Measurements from ENCODE around the gene RRAGD. TPM values are rescaled to one million over a fixed set of nuclear protein-coding genes. Genes with fewer than 3 reads are reported as not detected.

Gene RRAGD
- total RNA-seq, 4 donors from 2014 or later: 0.53 to 5.0 (median 2.9) TPM

DNA sequence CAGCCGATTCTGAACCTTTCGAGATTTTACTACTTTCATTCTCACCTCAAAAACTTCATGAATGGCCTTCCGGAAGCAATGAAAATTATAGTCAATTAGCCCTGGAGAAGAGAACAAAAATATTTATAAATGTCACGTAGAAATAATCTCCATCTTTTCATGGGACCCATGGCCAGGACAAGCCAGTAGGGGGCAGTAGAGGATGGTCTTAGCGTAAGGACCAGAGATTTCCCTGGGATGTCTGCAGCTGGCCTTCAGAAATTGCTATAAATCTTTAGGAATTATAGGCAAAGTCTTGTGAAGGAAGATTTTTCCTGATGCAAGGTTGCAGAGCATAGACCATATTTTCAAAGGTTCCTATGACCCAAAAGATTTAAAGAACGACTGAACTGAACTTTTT lies 44.0 kb downstream of the RRAGD start:
- no peak for TF ChIP-seq POLR2A (IDR thresholded peaks at IDR 0.05)
- TF ChIP-seq, protein P1, sequence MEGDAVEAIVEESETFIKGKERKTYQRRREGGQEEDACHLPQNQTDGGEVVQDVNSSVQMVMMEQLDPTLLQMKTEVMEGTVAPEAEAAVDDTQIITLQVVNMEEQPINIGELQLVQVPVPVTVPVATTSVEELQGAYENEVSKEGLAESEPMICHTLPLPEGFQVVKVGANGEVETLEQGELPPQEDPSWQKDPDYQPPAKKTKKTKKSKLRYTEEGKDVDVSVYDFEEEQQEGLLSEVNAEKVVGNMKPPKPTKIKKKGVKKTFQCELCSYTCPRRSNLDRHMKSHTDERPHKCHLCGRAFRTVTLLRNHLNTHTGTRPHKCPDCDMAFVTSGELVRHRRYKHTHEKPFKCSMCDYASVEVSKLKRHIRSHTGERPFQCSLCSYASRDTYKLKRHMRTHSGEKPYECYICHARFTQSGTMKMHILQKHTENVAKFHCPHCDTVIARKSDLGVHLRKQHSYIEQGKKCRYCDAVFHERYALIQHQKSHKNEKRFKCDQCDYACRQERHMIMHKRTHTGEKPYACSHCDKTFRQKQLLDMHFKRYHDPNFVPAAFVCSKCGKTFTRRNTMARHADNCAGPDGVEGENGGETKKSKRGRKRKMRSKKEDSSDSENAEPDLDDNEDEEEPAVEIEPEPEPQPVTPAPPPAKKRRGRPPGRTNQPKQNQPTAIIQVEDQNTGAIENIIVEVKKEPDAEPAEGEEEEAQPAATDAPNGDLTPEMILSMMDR (IDR thresholded peaks at IDR 0.05): peak; percentile 68 to 84 (median 71)

DNA sequence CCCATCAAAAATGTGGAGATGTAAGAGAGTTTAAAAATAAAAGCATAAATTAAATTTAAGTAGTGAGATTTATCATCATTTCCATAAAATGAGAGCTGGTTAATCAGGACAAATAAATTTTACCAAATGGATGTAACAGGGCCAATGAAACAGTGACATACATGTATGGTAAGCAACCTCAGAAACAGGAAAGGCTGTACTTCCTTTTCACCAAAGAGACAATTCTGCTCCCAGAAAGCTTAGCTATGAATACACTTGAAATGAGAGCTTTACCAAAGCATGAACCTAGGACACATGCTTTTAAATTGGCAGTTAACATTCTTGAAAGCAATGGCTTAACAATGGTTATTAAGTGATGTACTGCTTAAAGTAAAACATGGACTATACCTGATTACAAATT lies 47.5 kb downstream of the RRAGD start:
- TF ChIP-seq, protein P1 (IDR thresholded peaks at IDR 0.05): no peak
- no peak for TF ChIP-seq POLR2A (IDR thresholded peaks at IDR 0.05)
- no peak overlapping the region for H3K4me3 ChIP-seq
- no peaks in the 10 kb centered on the region for H3K36me3 ChIP-seq
- no peak for DNase-seq
- no peaks in the 10 kb centered on the region for H3K27me3 ChIP-seq
- H3K9me3 ChIP-seq: no peaks in the 10 kb centered on the region
- no peak overlapping the region for H3K27ac ChIP-seq
- H3K4me1 ChIP-seq: peaks cover 0 to 4% (median 0%) of the 10 kb centered on the region in 4 donors

More for the DNA sequence above, 44.0 kb downstream of the RRAGD start:
- Histone ChIP-seq H3K36me3 (no peaks in the 10 kb centered on the region), H3K4me3 (no peak overlapping the region), H3K27me3 (no peaks in the 10 kb centered on the region), H3K27ac (no peak overlapping the region), H3K9me3 (no peaks in the 10 kb centered on the region), H3K4me1 (peaks cover 0 to 7% (median 2%) of the 10 kb centered on the region in 4 donors)
- peak in 2 of 3 donors; percentile 71 to 87 for DNase-seq

DNA sequence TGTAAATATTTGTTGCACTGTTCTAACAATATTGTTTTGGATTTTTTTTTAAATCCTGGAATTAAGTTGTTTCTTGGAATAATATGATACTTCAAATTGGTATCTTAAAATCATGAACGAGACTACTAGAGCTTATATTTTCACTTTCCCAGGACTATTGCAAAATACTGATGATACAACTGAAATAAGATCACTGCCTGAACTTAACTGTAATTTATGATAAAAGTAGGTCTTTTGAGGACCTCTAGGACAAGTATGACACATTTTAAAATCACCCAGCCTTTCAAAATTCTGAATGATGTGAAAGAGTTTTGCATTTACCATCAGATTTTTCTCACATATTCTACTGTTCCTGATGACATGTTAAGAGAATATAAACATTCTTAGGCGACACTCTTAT lies 50.9 kb downstream of the RRAGD start:
- no peak overlapping the region for H3K27ac ChIP-seq
- DNase-seq: no peak

DNA sequence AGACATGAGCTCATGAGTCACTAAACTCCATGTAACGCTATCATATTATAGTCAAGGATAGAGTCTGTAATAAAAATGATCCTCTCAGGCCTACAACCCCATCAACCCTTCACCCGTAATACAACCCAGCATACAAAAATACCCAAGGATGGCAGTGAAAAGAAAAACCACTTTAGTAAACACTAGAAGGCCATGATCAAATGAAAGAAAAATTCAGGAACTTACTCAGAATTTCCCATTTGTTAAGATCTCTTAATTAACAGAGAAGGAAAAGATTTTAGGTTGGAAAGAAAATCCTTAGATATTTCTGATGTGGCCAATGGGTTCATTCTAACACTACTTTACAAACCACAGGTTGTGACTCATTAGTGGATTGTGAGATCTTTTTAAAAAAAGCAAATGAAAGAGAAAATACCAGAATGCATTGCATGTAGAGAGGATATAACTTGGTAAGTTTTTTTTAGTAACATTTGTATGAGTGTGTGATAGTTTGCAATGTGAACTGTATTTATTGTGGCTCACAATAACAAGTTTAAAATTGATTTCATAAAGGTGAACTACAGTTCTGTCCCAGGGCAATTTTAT lies 51.6 kb downstream of the RRAGD start:
- DNase-seq: no peak
- Histone ChIP-seq H3K27ac (no peak overlapping the region), H3K9me3 (no peaks in the 10 kb centered on the region), H3K36me3 (no peaks in the 10 kb centered on the region), H3K4me3 (no peak overlapping the region), H3K4me1 (no peaks in the 10 kb centered on the region), H3K27me3 (no peaks in the 10 kb centered on the region)
- TF ChIP-seq, protein P1 (IDR thresholded peaks at IDR 0.05): no peak
- TF ChIP-seq POLR2A (IDR thresholded peaks at IDR 0.05): no peak

More for the DNA sequence above, 50.9 kb downstream of the RRAGD start:
- Histone ChIP-seq H3K27me3 (no peaks in the 10 kb centered on the region), H3K36me3 (no peaks in the 10 kb centered on the region), H3K4me1 (no peaks in the 10 kb centered on the region), H3K9me3 (no peaks in the 10 kb centered on the region), H3K4me3 (no peak overlapping the region)
- TF ChIP-seq, protein P1 (IDR thresholded peaks at IDR 0.05): no peak
- no peak for TF ChIP-seq POLR2A (IDR thresholded peaks at IDR 0.05)

DNA sequence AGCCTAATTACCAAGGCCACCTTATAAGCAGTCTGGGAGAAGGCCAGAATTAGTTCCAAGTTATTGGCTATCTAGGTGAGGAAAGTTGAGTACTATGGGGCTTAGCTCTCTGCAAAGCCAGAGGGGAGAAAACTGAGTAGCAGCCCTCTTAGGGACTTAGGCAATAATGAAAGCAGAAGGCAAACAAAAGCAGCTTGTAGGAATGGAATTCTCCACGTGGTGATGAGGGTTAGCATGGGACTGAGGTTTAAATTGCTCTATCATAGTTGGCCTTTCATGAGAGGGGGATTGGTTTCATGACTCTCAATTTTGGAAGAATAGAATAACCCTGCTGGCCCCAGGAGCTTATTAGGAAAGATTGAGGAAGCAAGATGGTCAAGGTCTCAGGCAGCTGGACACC lies 52.5 kb downstream of the RRAGD start:
- no peaks in the 10 kb centered on the region for H3K27me3 ChIP-seq
- no peak for DNase-seq
- no peak overlapping the region for H3K27ac ChIP-seq
- no peaks in the 10 kb centered on the region for H3K4me1 ChIP-seq
- H3K4me3 ChIP-seq: no peak overlapping the region
- no peaks in the 10 kb centered on the region for H3K36me3 ChIP-seq
- TF ChIP-seq, protein P1 (IDR thresholded peaks at IDR 0.05): no peak
- TF ChIP-seq POLR2A (IDR thresholded peaks at IDR 0.05): no peak
- no peaks in the 10 kb centered on the region for H3K9me3 ChIP-seq

Data from Peyer's patch (tissue), 4 donors.